Measurements from ENCODE around the gene BFSP1.

Gene BFSP1

DNA sequence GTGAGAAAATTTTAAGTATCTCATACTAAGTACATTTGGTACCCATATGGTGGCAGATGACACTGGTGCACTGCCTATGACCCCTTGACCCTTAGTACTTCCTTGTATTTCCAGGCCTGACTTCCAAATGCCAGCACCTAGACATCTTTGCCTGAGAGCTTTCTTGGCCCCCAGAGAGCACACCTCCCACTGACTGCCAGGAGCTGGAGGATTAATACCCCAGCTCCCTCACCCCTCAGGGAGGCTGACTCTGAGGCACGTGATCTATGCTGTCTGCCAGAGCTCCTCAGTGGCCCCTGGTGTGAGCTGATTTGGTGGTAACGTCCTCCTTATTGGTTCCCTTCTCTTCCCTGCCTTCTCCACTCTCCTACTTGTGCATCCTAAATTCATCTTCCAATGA is 38.0 kb downstream of the BFSP1 start:
- Histone ChIP-seq H3K9me3 (ENCODE audit: control insufficient read depth, insufficient read depth, low read depth, low read length) (no peaks in the 10 kb centered on the region), H3K36me3 (ENCODE audit: control insufficient read depth in 2 of 2, insufficient read depth in 1 of 2, low read length in 2 of 2) (no peaks in the 10 kb centered on the region), H3K4me3 (ENCODE audit: low read depth, low read length) (no peak overlapping the region), H3K27ac (ENCODE audit: extremely low read depth, low read depth, low read length) (no peak overlapping the region), H3K4me1 (ENCODE audit: control insufficient read depth, insufficient read depth, low read length) (no peaks in the 10 kb centered on the region)
- ChIA-PET POLR2A (no interaction called here), CTCF (interaction anchor here (3.0 kb wide), 1 partner anchor 12 kb away, joined by 10 read pairs; no protein-coding TSS in a partner anchor)
- peak; percentile 91 for TF ChIP-seq ZNF37A (tag by site-specific recombination; IDR thresholded peaks at IDR 0.05)
- TF ChIP-seq ZNF549 (tag by site-specific recombination; IDR thresholded peaks at IDR 0.05): no peak

DNA sequence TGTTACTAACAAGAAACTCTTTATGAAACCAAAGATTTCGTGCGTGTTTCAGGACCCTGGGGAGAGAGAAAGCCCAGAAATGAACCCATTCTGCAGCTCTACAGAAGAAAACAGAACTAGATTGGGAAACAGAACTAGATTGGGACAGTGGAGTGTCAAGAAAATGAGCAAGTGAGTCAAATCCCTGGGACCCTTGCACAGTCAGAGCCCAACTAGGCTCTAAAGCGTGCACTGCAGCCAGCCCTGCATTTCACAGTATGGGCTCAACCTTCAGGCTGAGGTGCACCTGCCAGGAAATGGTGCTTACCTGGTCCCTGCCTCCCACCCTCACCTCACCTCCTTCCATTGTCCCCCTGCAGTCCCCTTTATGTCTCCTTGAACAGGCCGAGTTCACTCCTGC is 39.7 kb downstream of the BFSP1 start:
- TF ChIP-seq ZNF140 (tag by site-specific recombination; IDR thresholded peaks at IDR 0.05) (no peak), ZNF114 (tag by site-specific recombination; IDR thresholded peaks at IDR 0.05) (no peak), ZNF148 (tag by site-specific recombination; IDR thresholded peaks at IDR 0.05; ENCODE audit: borderline replicate concordance) (no peak), ZNF423 (tag by site-specific recombination; IDR thresholded peaks at IDR 0.05) (no peak), GLI4 (tag by site-specific recombination; IDR thresholded peaks at IDR 0.05) (no peak), ZNF146 (tag by site-specific recombination; IDR thresholded peaks at IDR 0.05) (no peak), ZNF112 (tag by site-specific recombination; IDR thresholded peaks at IDR 0.05) (no peak), ZNF514 (tag by site-specific recombination; IDR thresholded peaks at IDR 0.05) (no peak), EGR2 (tag by site-specific recombination; IDR thresholded peaks at IDR 0.05; ENCODE audit: low read depth) (no peak), TCF7L2 (IDR thresholded peaks at IDR 0.05; ENCODE audit: borderline replicate concordance, low read depth, low read length) (no peak)
- Histone ChIP-seq H3K9me3 (ENCODE audit: control insufficient read depth, insufficient read depth, low read depth, low read length) (no peaks in the 10 kb centered on the region), H3K4me1 (ENCODE audit: control insufficient read depth, insufficient read depth, low read length) (no peaks in the 10 kb centered on the region), H3K27ac (ENCODE audit: extremely low read depth, low read depth, low read length) (no peak overlapping the region), H3K36me3 (ENCODE audit: control insufficient read depth in 2 of 2, insufficient read depth in 1 of 2, low read length in 2 of 2) (no peaks in the 10 kb centered on the region), H3K4me3 (ENCODE audit: low read depth, low read length) (no peak overlapping the region)
- POLR2A ChIA-PET: no interaction called here
- CTCF ChIA-PET: interaction anchor here (1.2 kb wide), 1 partner anchor 13 kb away, joined by 5 read pairs; no protein-coding TSS in a partner anchor

GRCh38 chr20:17491041-17491440 is 40.1 kb downstream of the BFSP1 start:
- Histone ChIP-seq H3K27ac (ENCODE audit: extremely low read depth, low read depth, low read length) (no peak overlapping the region), H3K4me1 (ENCODE audit: control insufficient read depth, insufficient read depth, low read length) (no peaks in the 10 kb centered on the region), H3K9me3 (ENCODE audit: control insufficient read depth, insufficient read depth, low read depth, low read length) (no peaks in the 10 kb centered on the region), H3K36me3 (ENCODE audit: control insufficient read depth in 2 of 2, insufficient read depth in 1 of 2, low read length in 2 of 2) (no peaks in the 10 kb centered on the region), H3K4me3 (ENCODE audit: low read depth, low read length) (no peak overlapping the region)
- CTCF ChIA-PET: interaction anchor here (1.2 kb wide), 1 partner anchor 14 kb away, joined by 5 read pairs; no protein-coding TSS in a partner anchor
- POLR2A ChIA-PET: no interaction called here
- TF ChIP-seq ZNF514 (tag by site-specific recombination; IDR thresholded peaks at IDR 0.05) (no peak), ZNF664 (tag by site-specific recombination; IDR thresholded peaks at IDR 0.05) (no peak), ZNF558 (tag by site-specific recombination; IDR thresholded peaks at IDR 0.05) (no peak), PRDM6 (tag by site-specific recombination; IDR thresholded peaks at IDR 0.05) (no peak), ZNF335 (tag by site-specific recombination; conservative IDR thresholded peaks at IDR 0.05) (no peak), ZNF768 (tag by site-specific recombination; IDR thresholded peaks at IDR 0.05) (no peak), HOXD13 (CRISPR knock-in tag; IDR thresholded peaks at IDR 0.05; ENCODE audit: borderline replicate concordance) (no peak), HIC1 (tag by site-specific recombination; IDR thresholded peaks at IDR 0.05) (no peak), ZNF423 (tag by site-specific recombination; IDR thresholded peaks at IDR 0.05) (no peak)
- TF ChIP-seq, protein P1, sequence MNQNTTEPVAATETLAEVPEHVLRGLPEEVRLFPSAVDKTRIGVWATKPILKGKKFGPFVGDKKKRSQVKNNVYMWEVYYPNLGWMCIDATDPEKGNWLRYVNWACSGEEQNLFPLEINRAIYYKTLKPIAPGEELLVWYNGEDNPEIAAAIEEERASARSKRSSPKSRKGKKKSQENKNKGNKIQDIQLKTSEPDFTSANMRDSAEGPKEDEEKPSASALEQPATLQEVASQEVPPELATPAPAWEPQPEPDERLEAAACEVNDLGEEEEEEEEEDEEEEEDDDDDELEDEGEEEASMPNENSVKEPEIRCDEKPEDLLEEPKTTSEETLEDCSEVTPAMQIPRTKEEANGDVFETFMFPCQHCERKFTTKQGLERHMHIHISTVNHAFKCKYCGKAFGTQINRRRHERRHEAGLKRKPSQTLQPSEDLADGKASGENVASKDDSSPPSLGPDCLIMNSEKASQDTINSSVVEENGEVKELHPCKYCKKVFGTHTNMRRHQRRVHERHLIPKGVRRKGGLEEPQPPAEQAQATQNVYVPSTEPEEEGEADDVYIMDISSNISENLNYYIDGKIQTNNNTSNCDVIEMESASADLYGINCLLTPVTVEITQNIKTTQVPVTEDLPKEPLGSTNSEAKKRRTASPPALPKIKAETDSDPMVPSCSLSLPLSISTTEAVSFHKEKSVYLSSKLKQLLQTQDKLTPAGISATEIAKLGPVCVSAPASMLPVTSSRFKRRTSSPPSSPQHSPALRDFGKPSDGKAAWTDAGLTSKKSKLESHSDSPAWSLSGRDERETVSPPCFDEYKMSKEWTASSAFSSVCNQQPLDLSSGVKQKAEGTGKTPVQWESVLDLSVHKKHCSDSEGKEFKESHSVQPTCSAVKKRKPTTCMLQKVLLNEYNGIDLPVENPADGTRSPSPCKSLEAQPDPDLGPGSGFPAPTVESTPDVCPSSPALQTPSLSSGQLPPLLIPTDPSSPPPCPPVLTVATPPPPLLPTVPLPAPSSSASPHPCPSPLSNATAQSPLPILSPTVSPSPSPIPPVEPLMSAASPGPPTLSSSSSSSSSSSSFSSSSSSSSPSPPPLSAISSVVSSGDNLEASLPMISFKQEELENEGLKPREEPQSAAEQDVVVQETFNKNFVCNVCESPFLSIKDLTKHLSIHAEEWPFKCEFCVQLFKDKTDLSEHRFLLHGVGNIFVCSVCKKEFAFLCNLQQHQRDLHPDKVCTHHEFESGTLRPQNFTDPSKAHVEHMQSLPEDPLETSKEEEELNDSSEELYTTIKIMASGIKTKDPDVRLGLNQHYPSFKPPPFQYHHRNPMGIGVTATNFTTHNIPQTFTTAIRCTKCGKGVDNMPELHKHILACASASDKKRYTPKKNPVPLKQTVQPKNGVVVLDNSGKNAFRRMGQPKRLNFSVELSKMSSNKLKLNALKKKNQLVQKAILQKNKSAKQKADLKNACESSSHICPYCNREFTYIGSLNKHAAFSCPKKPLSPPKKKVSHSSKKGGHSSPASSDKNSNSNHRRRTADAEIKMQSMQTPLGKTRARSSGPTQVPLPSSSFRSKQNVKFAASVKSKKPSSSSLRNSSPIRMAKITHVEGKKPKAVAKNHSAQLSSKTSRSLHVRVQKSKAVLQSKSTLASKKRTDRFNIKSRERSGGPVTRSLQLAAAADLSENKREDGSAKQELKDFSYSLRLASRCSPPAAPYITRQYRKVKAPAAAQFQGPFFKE (tag by site-specific recombination; IDR thresholded peaks at IDR 0.05; ENCODE audit: borderline replicate concordance): no peak
